OCI-LY3 (cell line): Measurements from ENCODE around the gene SLC25A25.

Experiments
- EZH2phosphoT487 ChIP-seq: fragments of 200-600 bp; shearing (Covaris generic); IDR thresholded peaks from 2 replicates; pipeline ENCODE4 v1.6.1; 2018; ENCODE audit warnings: antibody characterized with exemption, mixed run types, low read depth
- TF ChIP-seq, protein P1 (sequence below): fragments of 200-600, 300-600 bp; sonication (generic); IDR thresholded peaks from 2 replicates; pipeline ENCODE4 v1.5.1; 2014; ENCODE audit warnings: antibody characterized with exemption, low read length, low read depth

DNA sequence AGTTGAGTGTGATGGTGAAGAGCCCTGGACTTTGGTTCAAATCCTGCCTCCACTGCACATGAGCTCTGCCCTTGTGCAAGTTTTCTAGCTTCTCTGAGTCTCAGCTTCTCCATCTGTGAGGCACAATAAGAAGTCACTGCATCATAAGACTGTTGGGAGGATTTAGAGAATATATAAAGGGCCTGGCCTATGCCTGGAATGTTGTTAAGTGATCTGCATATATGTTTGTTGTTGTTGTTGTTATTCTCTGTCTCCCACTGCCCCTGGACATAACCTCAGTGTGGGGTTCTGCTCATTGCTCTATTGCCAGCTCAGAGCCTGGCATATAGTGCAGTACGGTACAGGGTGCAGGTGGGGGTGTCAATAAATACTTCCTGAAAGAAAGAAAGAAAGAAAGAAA lies 46.9 kb upstream of the SLC25A25 start:
- TF ChIP-seq, protein P1, sequence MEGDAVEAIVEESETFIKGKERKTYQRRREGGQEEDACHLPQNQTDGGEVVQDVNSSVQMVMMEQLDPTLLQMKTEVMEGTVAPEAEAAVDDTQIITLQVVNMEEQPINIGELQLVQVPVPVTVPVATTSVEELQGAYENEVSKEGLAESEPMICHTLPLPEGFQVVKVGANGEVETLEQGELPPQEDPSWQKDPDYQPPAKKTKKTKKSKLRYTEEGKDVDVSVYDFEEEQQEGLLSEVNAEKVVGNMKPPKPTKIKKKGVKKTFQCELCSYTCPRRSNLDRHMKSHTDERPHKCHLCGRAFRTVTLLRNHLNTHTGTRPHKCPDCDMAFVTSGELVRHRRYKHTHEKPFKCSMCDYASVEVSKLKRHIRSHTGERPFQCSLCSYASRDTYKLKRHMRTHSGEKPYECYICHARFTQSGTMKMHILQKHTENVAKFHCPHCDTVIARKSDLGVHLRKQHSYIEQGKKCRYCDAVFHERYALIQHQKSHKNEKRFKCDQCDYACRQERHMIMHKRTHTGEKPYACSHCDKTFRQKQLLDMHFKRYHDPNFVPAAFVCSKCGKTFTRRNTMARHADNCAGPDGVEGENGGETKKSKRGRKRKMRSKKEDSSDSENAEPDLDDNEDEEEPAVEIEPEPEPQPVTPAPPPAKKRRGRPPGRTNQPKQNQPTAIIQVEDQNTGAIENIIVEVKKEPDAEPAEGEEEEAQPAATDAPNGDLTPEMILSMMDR: no peak
- no peak for TF ChIP-seq EZH2phosphoT487
